CD4-positive, alpha-beta T cell treated with Interferon alpha-2 for 1 hour (primary cell): ENCODE data around the gene TBL2.
"Not testable (repeated sequence)": the region's sequence is repeated elsewhere in the genome, so short reads cannot be mapped to it uniquely, and the experiment has no call there.

ENCODE experiments used
- DNase-seq, 2 donors: peaks; one replicate each; pipeline ENCODE4 v3.0.0-alpha.2; 2020 to 2022

The TBL2 gene

DNA sequence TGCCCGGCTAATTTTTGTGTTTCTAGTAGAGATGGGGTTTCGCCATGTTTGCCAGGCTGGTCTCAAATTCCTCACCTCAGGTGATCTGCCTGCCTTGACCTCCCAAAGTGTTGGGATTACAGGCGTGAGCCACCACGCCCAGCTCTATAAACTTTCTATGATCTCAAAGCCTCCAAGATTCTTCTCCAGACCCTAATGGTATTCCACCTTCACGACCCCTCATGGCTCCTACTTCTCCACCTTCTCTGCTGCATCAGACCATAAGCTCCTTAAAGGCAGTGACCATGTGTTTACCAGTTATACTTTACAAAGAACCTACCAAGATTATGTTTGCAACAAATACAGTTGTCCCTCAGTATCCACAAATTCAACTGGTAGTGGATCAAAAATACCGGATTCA is 46.2 kb downstream of the TBL2 start:
- no peak for DNase-seq

DNA sequence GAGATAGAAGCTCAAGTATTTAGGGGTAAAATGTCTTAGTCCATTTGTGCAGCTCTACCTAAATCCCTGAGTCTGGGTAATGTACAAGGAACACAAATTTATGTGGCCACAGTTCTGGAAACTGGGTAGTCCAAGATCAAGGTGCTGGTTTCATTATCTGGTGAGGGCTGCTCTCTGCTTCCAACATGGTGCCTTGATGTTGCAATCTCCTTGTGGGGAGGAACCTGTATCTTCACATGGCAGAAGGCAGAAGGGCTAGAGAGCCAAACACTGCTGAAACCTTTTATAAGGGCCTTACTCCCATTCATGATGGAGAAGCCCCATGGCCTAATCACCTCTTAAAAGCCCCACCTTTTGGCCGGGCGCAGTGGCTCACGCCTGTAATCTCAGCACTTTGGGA is 47.6 kb downstream of the TBL2 start:
- no peak for DNase-seq

DNA sequence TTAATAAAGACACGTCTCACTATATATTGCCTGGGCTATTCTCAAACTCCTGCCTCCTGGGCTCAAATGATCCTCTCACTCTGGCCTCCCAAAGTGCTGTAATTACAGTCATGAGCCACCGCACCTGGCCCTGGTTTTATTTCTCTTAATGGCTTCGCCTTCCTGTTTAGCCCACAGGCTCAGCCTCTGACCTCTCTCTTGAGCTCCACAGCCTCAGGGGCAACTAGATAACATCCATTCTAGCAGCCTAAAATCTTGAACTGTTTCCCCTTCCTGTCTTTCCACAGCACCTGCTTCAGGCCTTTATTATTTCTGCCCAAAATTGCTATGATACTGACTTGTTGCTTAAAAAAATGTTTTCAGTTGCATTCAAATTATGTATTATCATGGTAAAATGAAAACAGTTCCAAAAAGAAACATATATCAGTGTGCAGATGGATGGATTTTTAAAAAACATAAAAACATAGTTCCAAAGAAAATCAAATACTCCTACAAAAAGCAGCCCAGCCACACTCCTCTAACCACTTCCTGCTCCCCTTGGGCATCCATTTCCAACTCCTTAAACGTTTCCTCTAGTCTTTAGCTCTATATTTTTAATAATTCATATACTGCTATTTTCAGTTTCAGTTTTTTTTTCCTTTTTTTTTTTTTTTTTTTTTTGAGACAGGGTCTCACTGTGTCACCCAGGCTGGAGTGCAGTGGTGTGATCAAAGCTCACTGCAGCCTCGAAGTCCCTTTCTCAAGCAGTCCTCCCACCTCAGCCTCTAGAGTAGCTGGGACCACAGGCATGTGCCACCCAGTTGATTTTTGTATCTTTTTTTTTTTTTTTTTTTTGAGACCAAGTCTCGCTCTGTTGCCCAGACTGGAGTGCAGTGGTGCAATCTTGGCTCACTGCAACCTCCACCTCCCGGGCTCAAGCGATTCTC is 51.2 kb downstream of the TBL2 start:
- DNase-seq = peak in 1 of 2 donors; percentile 23

DNA sequence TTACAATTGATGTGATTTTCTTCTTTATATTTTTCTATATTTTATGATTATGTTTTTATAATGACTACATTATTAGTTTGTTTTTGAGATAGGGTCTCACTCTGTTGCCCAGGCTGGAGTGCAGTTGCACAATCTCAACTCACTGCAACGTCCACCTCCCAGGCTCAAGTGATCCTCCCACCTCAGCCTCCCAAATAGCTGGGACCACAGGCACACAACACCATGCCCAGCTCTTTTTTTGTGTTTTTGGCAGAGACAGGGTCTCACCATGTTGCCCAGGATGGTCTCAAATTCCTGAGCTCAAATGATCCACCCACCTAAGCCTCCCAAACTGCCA is 52.3 kb downstream of the TBL2 start:
- not testable (repeated sequence) for DNase-seq

DNA sequence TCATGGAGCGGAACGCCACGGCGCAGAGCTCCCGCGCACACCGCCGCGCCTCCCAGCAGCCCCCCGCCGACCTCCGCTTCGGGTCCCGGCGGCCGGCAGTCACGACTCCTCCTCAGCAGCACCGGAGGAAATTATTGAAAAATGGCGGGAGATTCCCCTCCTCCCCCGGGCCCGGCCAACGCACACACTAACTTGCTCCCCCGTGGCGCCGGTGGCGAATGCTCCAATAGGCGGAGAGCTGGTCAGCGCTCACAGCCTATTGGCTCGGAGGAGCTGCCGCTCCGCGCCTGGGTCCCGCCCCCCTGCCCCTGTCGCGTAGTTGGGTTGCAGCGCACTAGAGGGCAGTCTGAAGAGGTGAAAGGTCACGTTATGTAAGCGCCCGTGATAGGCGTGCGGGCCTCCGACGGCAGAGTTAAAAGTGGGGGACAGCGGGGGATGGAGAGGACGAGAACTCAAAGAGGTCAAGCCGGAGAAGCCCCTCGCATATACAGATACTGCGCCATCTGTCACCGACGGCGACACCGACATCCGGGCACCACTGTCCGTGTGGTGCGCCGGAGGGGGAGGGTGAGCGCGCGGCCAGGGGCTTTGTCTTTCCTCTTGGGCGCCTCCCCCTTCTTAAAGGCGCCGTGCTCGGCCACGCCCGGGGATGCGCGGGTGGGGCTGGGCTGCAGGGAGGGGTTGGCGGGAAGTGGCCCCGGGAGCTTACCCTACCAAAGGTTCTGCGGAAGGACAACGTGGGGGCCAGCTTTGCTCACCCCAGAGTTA is 56.1 kb downstream of the TBL2 start, which contains the start of gene BAZ1B:
Gene BAZ1B, minus strand, starts transcription at position 189 of the 768 bp plus-strand sequence. CDS start 360 bp downstream, outside the sequence.
- peak; percentile 98 for DNase-seq

DNA sequence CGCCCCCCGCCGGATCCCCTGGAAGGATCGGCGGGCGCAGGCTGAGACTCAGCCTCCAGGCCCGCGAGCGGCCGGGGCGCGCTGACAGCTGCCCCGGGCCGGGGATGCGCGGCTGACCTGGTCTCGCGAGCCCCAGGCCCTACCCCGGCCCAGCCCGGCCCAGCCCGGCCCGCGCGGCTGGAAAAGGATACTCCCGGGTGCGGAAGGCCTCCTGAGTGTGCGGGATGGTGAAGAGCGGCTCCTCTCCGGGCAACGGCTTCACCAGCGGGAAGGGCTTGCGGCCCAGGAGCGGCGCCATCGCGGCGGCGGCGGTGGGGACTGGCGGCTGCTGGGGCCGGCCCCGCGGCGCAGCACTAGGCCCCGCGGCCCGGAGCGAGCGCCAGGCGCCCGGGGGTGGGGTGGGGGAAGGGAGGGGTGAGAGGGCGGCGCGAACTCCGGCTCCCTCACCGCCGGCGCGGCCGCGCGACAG is 56.7 kb downstream of the TBL2 start:
- DNase-seq = no peak

DNA sequence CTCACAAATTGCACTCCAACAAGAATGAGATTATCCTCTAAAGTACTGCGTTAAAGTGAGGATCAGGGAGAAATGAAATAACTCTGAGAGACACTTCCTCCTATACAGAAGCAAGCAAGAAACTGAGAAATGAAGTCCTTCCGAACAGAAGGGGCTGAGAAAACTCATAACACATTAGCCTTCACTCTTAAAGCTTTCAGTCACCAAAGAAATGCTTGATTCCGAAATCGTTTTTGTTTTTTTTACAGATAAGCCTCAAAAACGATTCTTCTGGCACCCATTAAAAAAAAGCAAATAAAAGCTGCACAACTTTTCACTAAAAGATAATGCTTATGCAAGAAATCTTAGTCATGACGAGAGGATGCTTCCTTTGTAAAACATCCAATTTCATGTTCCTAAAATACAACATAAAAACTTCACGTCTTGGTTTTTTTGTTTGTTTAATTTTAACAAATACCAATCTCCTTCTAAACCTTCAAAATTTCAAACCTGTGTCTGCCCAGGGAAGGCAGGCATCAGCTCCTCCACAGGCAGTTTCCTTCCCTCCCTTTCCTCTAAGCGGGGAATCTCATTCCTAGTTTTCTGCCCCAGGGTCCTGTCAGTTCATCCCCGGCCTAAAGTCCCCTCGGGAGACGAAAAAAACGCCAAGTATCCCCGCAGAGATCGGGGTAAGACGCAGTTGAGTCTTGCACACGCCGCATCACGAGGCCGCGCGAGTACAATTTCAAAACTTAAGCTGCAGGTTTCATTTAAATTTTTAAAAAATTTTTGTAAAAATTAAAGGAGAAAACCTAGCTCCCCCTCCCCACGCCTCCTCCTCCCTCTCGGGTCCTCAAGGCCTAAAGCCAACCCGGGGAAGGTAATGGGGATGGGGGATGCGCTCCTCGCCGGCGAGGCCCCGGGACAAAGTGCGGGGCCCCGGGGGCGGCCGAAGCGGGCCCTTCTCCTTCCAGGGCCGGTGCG is 57.4 kb downstream of the TBL2 start:
- no peak for DNase-seq

DNA sequence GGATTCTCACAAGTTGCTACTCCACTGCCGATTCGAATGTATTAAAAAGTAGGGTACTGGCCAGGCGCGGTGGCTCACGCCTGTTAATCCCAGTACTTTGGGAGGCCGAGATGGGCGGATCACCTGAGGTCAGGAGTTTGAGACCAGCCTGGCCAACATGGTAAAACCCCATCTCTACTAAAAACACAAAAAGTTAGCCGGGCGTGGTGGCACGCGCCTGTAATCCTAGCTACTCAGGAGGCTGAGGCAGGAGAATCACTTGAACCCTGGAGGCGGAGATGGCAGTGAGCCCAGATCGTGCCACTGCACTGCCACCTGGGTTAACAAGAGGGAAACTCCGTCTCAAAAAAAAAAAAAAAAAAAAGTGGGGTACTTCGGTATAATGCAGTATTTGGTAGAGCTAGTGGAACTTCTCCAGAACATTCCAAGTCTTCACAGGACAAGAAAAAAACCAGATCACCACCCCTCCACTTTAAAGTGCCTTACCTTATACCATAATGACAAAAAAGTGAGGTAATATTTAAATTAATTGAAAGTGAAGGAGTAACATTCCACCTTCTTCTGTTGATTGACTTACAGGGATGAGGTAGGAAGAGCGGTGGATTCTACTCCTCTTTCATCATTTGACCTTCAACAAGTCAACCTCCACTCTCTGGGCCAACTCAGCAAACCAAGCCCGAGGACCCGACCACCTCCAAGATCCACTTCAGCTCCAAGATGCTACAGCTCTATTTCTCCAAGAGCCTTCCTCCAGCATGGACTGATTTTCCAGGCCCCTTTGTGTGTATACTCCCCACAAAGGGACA is 58.3 kb downstream of the TBL2 start:
- DNase-seq = peak; percentile 10 to 52

DNA sequence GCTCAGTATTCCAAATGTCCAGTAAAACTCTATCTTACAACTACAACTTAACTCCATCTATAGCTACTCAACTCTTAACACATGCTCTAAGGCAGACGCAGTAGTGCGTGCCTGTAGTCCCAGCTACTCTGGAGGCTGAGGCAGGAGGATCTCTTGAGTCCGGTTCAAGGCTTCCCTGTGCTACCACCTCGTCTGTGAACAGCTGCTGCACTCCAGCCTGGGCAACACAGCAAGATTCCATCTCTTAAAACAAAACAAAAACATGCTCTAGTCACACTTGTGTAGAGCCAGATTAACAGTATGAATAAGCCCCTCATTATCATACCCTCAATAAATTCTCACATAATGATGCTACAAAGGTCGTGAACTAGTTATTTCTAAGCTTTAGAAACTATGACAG is 59.9 kb downstream of the TBL2 start:
- no peak for DNase-seq
